ENCODE data around the gene PEX1.

Gene PEX1

GRCh38 chr7:92466682-92467081 is 61.6 kb downstream of the PEX1 start:
- no peak overlapping the region for H3K27ac ChIP-seq

GRCh38 chr7:92464515-92464914 is 63.8 kb downstream of the PEX1 start:
- no peak for TF ChIP-seq CTCF (IDR thresholded peaks at IDR 0.05)
- no peak for DNase-seq (ENCODE audit: low spot score)
- no peak overlapping the region for H3K27ac ChIP-seq
- no peak overlapping the region for H3K4me3 ChIP-seq

More at GRCh38 chr7:92466682-92467081, 61.6 kb downstream of the PEX1 start:
- TF ChIP-seq CTCF (IDR thresholded peaks at IDR 0.05) = no peak
- DNase-seq (ENCODE audit: low spot score) = no peak
- H3K4me3 ChIP-seq = no peak overlapping the region

GRCh38 chr7:92462560-92462959 is 65.8 kb downstream of the PEX1 start:
- TF ChIP-seq CTCF (IDR thresholded peaks at IDR 0.05) = no peak
- no peak overlapping the region for H3K27ac ChIP-seq
- no peak overlapping the region for H3K4me3 ChIP-seq
- DNase-seq (ENCODE audit: low spot score) = no peak

- no peak for DNase-seq (ENCODE audit: low spot score)
- TF ChIP-seq CTCF (IDR thresholded peaks at IDR 0.05) = no peak
- no peak overlapping the region for H3K4me3 ChIP-seq
- H3K27ac ChIP-seq = no peak overlapping the region
Observed at GRCh38 chr7:92461027-92462003, 67.0 kb downstream of the PEX1 start.

GRCh38 chr7:92460510-92460909 is 67.8 kb downstream of the PEX1 start:
- DNase-seq (ENCODE audit: low spot score) = no peak
- Histone ChIP-seq H3K27ac (no peak overlapping the region), H3K4me3 (no peak overlapping the region)
- no peak for TF ChIP-seq CTCF (IDR thresholded peaks at IDR 0.05)

GRCh38 chr7:92460109-92460508 is 68.2 kb downstream of the PEX1 start:
- TF ChIP-seq CTCF (IDR thresholded peaks at IDR 0.05) = no peak
- H3K27ac ChIP-seq = no peak overlapping the region
- no peak overlapping the region for H3K4me3 ChIP-seq
- DNase-seq (ENCODE audit: low spot score) = no peak

GRCh38 chr7:92456236-92456635 is 72.1 kb downstream of the PEX1 start:
- Histone ChIP-seq H3K4me3 (no peak overlapping the region), H3K27ac (no peak overlapping the region)
- TF ChIP-seq CTCF (IDR thresholded peaks at IDR 0.05) = no peak
- DNase-seq (ENCODE audit: low spot score) = no peak

Measured in coronary artery (tissue), 2 donors.